Measurements from ENCODE around the gene USP17L30. TPM values are rescaled to one million over a fixed set of nuclear protein-coding genes. Genes with fewer than 3 reads are reported as not detected.
"Not testable (repeated sequence)": the region's sequence is repeated elsewhere in the genome, so short reads cannot be mapped to it uniquely, and the experiment has no call there.

Gene USP17L30
- polyA plus RNA-seq, 1 donor (not counting 4 experiments of a cell fraction or from before 2014, with no cell fraction given): not detected

DNA sequence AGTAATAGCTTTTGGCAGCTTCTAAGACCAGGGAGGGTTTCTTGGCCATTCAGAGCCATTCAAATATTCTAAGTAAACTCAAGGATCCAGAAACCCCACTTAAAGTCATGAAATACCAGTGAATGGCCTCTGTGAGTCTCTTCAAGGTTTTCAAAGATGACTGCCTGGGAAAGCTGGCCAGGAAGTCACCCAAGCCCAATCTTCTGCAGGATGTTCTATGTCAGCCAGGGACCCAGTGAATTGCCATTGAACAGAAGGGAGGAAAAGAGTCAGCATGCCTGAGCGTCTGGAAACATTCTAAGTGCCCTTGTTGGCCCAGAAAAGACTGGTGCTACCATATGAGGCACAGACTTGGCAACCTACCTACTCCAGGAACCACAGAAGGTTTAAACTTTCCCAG lies 17.0 kb downstream of the USP17L30 start:
- not testable (repeated sequence) for H3K27me3 ChIP-seq (ENCODE audit: control insufficient read depth, extremely low read depth, insufficient read depth, low read length)

DNA sequence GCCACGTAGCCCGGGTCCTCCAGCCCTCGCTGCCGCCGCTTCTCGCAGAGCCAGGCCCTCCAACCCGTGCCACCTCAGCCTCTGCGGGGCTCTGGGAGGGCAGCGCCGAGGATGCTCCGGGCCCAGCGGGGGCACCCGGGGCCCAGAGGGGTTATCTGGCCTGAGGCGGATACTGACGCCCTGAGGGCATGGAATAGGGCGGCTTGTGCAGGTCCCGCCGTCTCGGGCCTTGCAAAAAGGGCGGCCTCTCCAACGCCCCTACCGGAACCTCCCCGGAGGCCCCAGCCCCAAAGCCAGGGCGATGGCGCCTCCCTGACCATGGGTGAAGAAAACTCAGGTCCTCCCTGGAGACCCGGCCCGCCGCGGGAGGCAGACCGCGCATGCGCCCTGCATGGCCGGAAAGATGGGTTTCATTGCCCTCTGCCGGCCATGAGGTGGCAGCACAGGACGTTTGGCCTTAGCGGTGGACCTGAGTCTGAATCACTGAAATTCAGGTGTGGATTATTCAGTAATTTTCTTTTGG lies 18.1 kb downstream of the USP17L30 start:
- H3K9me3 ChIP-seq (ENCODE audit: control insufficient read depth, low read depth, low read length); H3K4me1 ChIP-seq (ENCODE audit: control insufficient read depth, extremely low read depth, insufficient read depth, low read length); H4K20me1 ChIP-seq (ENCODE audit: control insufficient read depth, extremely low read depth, insufficient read depth, low read length); dilution Hi-C loops (cut with MboI; ENCODE audit: extremely low pct_ligation_motif_present, low sequenced_read_pairs); DNase-seq (ENCODE audit: low read depth, low spot score); FAIRE-seq; H3K27ac ChIP-seq (ENCODE audit: control insufficient read depth, insufficient read depth, low read length); H3K27me3 ChIP-seq (ENCODE audit: control insufficient read depth, extremely low read depth, insufficient read depth, low read length); H3K9me1 ChIP-seq (ENCODE audit: control insufficient read depth, extremely low read depth, insufficient read depth, low read length); H3K36me3 ChIP-seq (ENCODE audit: control insufficient read depth in 2 of 2, extremely low read depth in 1 of 2, insufficient read depth in 2 of 2, low read length in 2 of 2); H3K9ac ChIP-seq (ENCODE audit: control insufficient read depth, extremely low read depth, insufficient read depth, low read length); H3K79me2 ChIP-seq (ENCODE audit: control insufficient read depth, insufficient read depth, low read length): not testable (repeated sequence)
- Histone ChIP-seq H3K4me2 (ENCODE audit: control insufficient read depth, extremely low read depth, insufficient read depth, low read depth, low read length) (peak overlapping the region; percentile 37), H2AFZ (ENCODE audit: control insufficient read depth, low read length) (peak overlapping the region; percentile 66), H3K4me3 (ENCODE audit: control insufficient read depth in 2 of 3, extremely low read depth in 1 of 3, insufficient read depth in 2 of 3, low read depth in 1 of 3, low read length in 3 of 3) (peak overlapping the region in 2 of 3 experiments; percentile 30 to 49)
- TF ChIP-seq, protein P1, sequence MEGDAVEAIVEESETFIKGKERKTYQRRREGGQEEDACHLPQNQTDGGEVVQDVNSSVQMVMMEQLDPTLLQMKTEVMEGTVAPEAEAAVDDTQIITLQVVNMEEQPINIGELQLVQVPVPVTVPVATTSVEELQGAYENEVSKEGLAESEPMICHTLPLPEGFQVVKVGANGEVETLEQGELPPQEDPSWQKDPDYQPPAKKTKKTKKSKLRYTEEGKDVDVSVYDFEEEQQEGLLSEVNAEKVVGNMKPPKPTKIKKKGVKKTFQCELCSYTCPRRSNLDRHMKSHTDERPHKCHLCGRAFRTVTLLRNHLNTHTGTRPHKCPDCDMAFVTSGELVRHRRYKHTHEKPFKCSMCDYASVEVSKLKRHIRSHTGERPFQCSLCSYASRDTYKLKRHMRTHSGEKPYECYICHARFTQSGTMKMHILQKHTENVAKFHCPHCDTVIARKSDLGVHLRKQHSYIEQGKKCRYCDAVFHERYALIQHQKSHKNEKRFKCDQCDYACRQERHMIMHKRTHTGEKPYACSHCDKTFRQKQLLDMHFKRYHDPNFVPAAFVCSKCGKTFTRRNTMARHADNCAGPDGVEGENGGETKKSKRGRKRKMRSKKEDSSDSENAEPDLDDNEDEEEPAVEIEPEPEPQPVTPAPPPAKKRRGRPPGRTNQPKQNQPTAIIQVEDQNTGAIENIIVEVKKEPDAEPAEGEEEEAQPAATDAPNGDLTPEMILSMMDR (optimal IDR thresholded peaks at IDR 0.05 in 1 of 3, IDR thresholded peaks at IDR 0.05 in 1 of 3, conservative IDR thresholded peaks at IDR 0.05 in 1 of 3; ENCODE audit: extremely low read depth in 1 of 3, insufficient read depth in 2 of 3, low read length in 3 of 3): peak in 1 of 3 experiments; percentile 8

More for the DNA sequence above, 17.0 kb downstream of the USP17L30 start:
- H3K9me1 ChIP-seq (ENCODE audit: control insufficient read depth, extremely low read depth, insufficient read depth, low read length); H3K4me3 ChIP-seq (ENCODE audit: control insufficient read depth in 2 of 3, extremely low read depth in 1 of 3, insufficient read depth in 2 of 3, low read depth in 1 of 3, low read length in 3 of 3); H3K27ac ChIP-seq (ENCODE audit: control insufficient read depth, insufficient read depth, low read length); H2AFZ ChIP-seq (ENCODE audit: control insufficient read depth, low read length); H3K79me2 ChIP-seq (ENCODE audit: control insufficient read depth, insufficient read depth, low read length); FAIRE-seq; dilution Hi-C loops (cut with MboI; ENCODE audit: extremely low pct_ligation_motif_present, low sequenced_read_pairs); H3K9ac ChIP-seq (ENCODE audit: control insufficient read depth, extremely low read depth, insufficient read depth, low read length); H3K4me2 ChIP-seq (ENCODE audit: control insufficient read depth, extremely low read depth, insufficient read depth, low read depth, low read length); H4K20me1 ChIP-seq (ENCODE audit: control insufficient read depth, extremely low read depth, insufficient read depth, low read length); H3K36me3 ChIP-seq (ENCODE audit: control insufficient read depth in 2 of 2, extremely low read depth in 1 of 2, insufficient read depth in 2 of 2, low read length in 2 of 2); H3K9me3 ChIP-seq (ENCODE audit: control insufficient read depth, low read depth, low read length); DNase-seq (ENCODE audit: low read depth, low spot score); H3K4me1 ChIP-seq (ENCODE audit: control insufficient read depth, extremely low read depth, insufficient read depth, low read length): not testable (repeated sequence)

DNA sequence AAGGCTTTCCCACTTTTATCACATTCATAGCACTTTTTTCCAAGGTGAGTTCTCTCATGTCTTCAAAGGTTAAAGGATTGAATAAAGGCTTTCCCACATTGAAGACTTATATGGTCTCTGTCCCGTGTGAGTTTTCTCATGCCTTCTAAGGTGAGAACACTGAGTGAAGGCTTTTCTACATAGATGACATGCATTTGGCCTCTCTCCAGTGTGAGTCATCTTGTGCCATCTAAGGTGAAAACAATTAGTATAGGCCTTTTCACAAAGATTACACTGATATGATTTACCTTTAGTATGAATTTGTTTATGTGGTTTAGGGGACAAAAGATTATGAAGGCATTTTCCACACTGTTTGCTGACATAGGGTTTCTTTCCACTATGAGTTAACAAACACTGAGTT lies 21.2 kb downstream of the USP17L30 start:
- Histone ChIP-seq H2AFZ (ENCODE audit: control insufficient read depth, low read length) (no peak overlapping the region), H3K9ac (ENCODE audit: control insufficient read depth, extremely low read depth, insufficient read depth, low read length) (no peak overlapping the region), H4K20me1 (ENCODE audit: control insufficient read depth, extremely low read depth, insufficient read depth, low read length) (no peaks in the 10 kb centered on the region), H3K9me1 (ENCODE audit: control insufficient read depth, extremely low read depth, insufficient read depth, low read length) (no peaks in the 10 kb centered on the region), H3K4me2 (ENCODE audit: control insufficient read depth, extremely low read depth, insufficient read depth, low read depth, low read length) (no peak overlapping the region), H3K27me3 (ENCODE audit: control insufficient read depth, extremely low read depth, insufficient read depth, low read length) (no peaks in the 10 kb centered on the region), H3K4me1 (ENCODE audit: control insufficient read depth, extremely low read depth, insufficient read depth, low read length) (no peaks in the 10 kb centered on the region), H3K27ac (ENCODE audit: control insufficient read depth, insufficient read depth, low read length) (no peak overlapping the region), H3K9me3 (ENCODE audit: control insufficient read depth, low read depth, low read length) (no peaks in the 10 kb centered on the region), H3K36me3 (ENCODE audit: control insufficient read depth in 2 of 2, extremely low read depth in 1 of 2, insufficient read depth in 2 of 2, low read length in 2 of 2) (no peaks in the 10 kb centered on the region), H3K79me2 (ENCODE audit: control insufficient read depth, insufficient read depth, low read length) (no peaks in the 10 kb centered on the region), H3K4me3 (ENCODE audit: control insufficient read depth in 2 of 3, extremely low read depth in 1 of 3, insufficient read depth in 2 of 3, low read depth in 1 of 3, low read length in 3 of 3) (no peak overlapping the region)
- TF ChIP-seq, protein P1 (optimal IDR thresholded peaks at IDR 0.05 in 1 of 3, IDR thresholded peaks at IDR 0.05 in 1 of 3, conservative IDR thresholded peaks at IDR 0.05 in 1 of 3; ENCODE audit: extremely low read depth in 1 of 3, insufficient read depth in 2 of 3, low read length in 3 of 3): no peak
- no peak for TF ChIP-seq EZH2 (IDR thresholded peaks at IDR 0.05; ENCODE audit: low read length)
- FAIRE-seq: no peak
- no peak for DNase-seq (ENCODE audit: low read depth, low spot score)
- dilution Hi-C loops (cut with MboI; ENCODE audit: extremely low pct_ligation_motif_present, low sequenced_read_pairs): no loop called here

DNA sequence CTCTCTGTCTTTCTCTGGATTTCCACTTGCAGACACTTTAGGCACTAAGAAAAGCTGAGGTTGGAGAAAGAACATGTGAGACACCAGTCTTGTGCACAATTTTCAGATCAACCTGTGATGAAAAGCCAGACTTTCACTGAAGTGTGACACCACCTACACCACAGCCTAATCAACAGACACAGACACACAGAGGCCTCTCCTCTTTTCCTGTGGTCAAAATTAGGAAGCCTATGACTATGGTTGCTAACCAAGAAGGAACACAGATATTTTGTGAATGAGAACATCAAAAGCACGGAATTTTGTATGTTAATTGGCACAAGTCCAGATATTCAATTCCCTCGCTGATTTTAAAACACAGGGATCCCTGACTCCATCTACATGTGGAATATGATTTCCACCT lies 26.1 kb downstream of the USP17L30 start:
- H3K9me3 ChIP-seq (ENCODE audit: control insufficient read depth, low read depth, low read length); H2AFZ ChIP-seq (ENCODE audit: control insufficient read depth, low read length); H3K9me1 ChIP-seq (ENCODE audit: control insufficient read depth, extremely low read depth, insufficient read depth, low read length); FAIRE-seq; H3K4me2 ChIP-seq (ENCODE audit: control insufficient read depth, extremely low read depth, insufficient read depth, low read depth, low read length); H3K36me3 ChIP-seq (ENCODE audit: control insufficient read depth in 2 of 2, extremely low read depth in 1 of 2, insufficient read depth in 2 of 2, low read length in 2 of 2); H3K4me3 ChIP-seq (ENCODE audit: control insufficient read depth in 2 of 3, extremely low read depth in 1 of 3, insufficient read depth in 2 of 3, low read depth in 1 of 3, low read length in 3 of 3); H3K9ac ChIP-seq (ENCODE audit: control insufficient read depth, extremely low read depth, insufficient read depth, low read length); H3K27me3 ChIP-seq (ENCODE audit: control insufficient read depth, extremely low read depth, insufficient read depth, low read length); H3K27ac ChIP-seq (ENCODE audit: control insufficient read depth, insufficient read depth, low read length); DNase-seq (ENCODE audit: low read depth, low spot score); H3K4me1 ChIP-seq (ENCODE audit: control insufficient read depth, extremely low read depth, insufficient read depth, low read length); H4K20me1 ChIP-seq (ENCODE audit: control insufficient read depth, extremely low read depth, insufficient read depth, low read length); dilution Hi-C loops (cut with MboI; ENCODE audit: extremely low pct_ligation_motif_present, low sequenced_read_pairs); H3K79me2 ChIP-seq (ENCODE audit: control insufficient read depth, insufficient read depth, low read length): not testable (repeated sequence)

All from keratinocyte (primary cell).